T-helper 17 cell (primary cell): Measurements from ENCODE around the gene TTYH2. TPM values are rescaled to one million over a fixed set of nuclear protein-coding genes. Genes with fewer than 3 reads are reported as not detected.
A peak's percentile ranks its signal among the peaks of the same experiment; 100 is the strongest.

Source experiments
- ATAC-seq: fragments of 150-1000 bp; cut with Tn5 transposase; 2 replicates; pipeline ENCODE4 v1.10.0; 2021; ENCODE audit warnings: mild to moderate bottlenecking, moderate library complexity
- DNase-seq, 3 donors: peaks; one replicate each; pipeline versions ENCODE4 v3.0.0 to v3.0.0-alpha.2; 2020 to 2021
- H3K9me3 ChIP-seq: one replicate; pipeline ENCODE4 v1.7.0; 2013; ENCODE audit warnings: low read length, mild to moderate bottlenecking; ENCODE audit not compliant: control insufficient read depth, poor library complexity, severe bottlenecking
- H3K27ac Mint-ChIP-seq: one replicate; pipeline ENCODE4 v1.8.0; 2022; ENCODE audit warnings: mild to moderate bottlenecking, moderate library complexity, mixed read lengths
- H3K27me3 Mint-ChIP-seq: one replicate; pipeline ENCODE4 v1.8.0; 2022; ENCODE audit warnings: mixed read lengths
- H3K36me3 Mint-ChIP-seq: one replicate; pipeline ENCODE4 v1.8.0; 2022; ENCODE audit warnings: low read depth, mixed read lengths
- H3K4me1 Mint-ChIP-seq: one replicate; pipeline ENCODE4 v1.8.0; 2022; ENCODE audit warnings: mild to moderate bottlenecking, mixed read lengths
- H3K4me3 Mint-ChIP-seq: one replicate; pipeline ENCODE4 v1.8.0; 2022; ENCODE audit warnings: mild to moderate bottlenecking, moderate library complexity, mixed read lengths
- total RNA-seq, 4 donors: library from RNA in 2 of 4; stranded (reverse) in 2 of 4; gene quantifications; one replicate each; pipeline ENCODE4 v1.2.3 and lab custom pipeline; 2022 to 2026

TTYH2 gene
- total RNA-seq, 2 donors from 2014 or later, result 19.8 to 23.2 TPM

- no peak overlapping the region for H3K4me3 Mint-ChIP-seq
- no peaks in the 10 kb centered on the region for H3K27me3 Mint-ChIP-seq
- no peak for ATAC-seq
- H3K27ac Mint-ChIP-seq, result no peak overlapping the region
- peaks cover 16% of the 10 kb centered on the region for H3K4me1 Mint-ChIP-seq
- peaks cover 18% of the 10 kb centered on the region for H3K36me3 Mint-ChIP-seq
- H3K9me3 ChIP-seq, result no peaks in the 10 kb centered on the region
- no peak for DNase-seq
These were observed 10.5 kb downstream of the TTYH2 start for GRCh38 chr17:74223901-74224300.

- Mint-ChIP-seq H3K27ac (peak overlapping the region; percentile 53), H3K4me3 (no peak overlapping the region), H3K36me3 (peaks cover 14% of the 10 kb centered on the region), H3K4me1 (peaks cover 16% of the 10 kb centered on the region), H3K27me3 (no peaks in the 10 kb centered on the region)
- H3K9me3 ChIP-seq, result no peaks in the 10 kb centered on the region
- ATAC-seq (no peak), DNase-seq (no peak)
These were observed 11.8 kb downstream of the TTYH2 start for GRCh38 chr17:74224959-74225725.

- no peak overlapping the region for H3K4me3 Mint-ChIP-seq
- DNase-seq, result no peak
- peaks cover 14% of the 10 kb centered on the region for H3K36me3 Mint-ChIP-seq
- peak overlapping the region; percentile 32 for H3K27ac Mint-ChIP-seq
- peaks cover 16% of the 10 kb centered on the region for H3K4me1 Mint-ChIP-seq
- H3K9me3 ChIP-seq, result no peaks in the 10 kb centered on the region
- no peak for ATAC-seq
- no peaks in the 10 kb centered on the region for H3K27me3 Mint-ChIP-seq
These were observed 12.9 kb downstream of the TTYH2 start for GRCh38 chr17:74226252-74226651.

GRCh38 chr17:74227271-74228080 lies 14.1 kb downstream of the TTYH2 start:
- Mint-ChIP-seq H3K36me3 (peaks cover 14% of the 10 kb centered on the region), H3K4me3 (no peak overlapping the region), H3K4me1 (peaks cover 16% of the 10 kb centered on the region), H3K27me3 (no peaks in the 10 kb centered on the region), H3K27ac (no peak overlapping the region)
- no peaks in the 10 kb centered on the region for H3K9me3 ChIP-seq
- DNase-seq (no peak), ATAC-seq (no peak)

GRCh38 chr17:74228306-74228978 lies 15.1 kb downstream of the TTYH2 start:
- DNase-seq (no peak), ATAC-seq (no peak)
- no peak overlapping the region for H3K27ac Mint-ChIP-seq
- no peaks in the 10 kb centered on the region for H3K9me3 ChIP-seq
- no peaks in the 10 kb centered on the region for H3K27me3 Mint-ChIP-seq
- H3K36me3 Mint-ChIP-seq, result peaks cover 17% of the 10 kb centered on the region
- H3K4me1 Mint-ChIP-seq, result peaks cover 19% of the 10 kb centered on the region
- no peak overlapping the region for H3K4me3 Mint-ChIP-seq

- no peak for ATAC-seq
- peaks cover 15% of the 10 kb centered on the region for H3K36me3 Mint-ChIP-seq
- H3K9me3 ChIP-seq, result no peaks in the 10 kb centered on the region
- H3K27me3 Mint-ChIP-seq, result no peaks in the 10 kb centered on the region
- DNase-seq, result no peak
- no peak overlapping the region for H3K27ac Mint-ChIP-seq
- H3K4me3 Mint-ChIP-seq, result no peak overlapping the region
- H3K4me1 Mint-ChIP-seq, result peaks cover 10% of the 10 kb centered on the region
These were observed 17.5 kb downstream of the TTYH2 start for GRCh38 chr17:74230896-74231295.

- Mint-ChIP-seq H3K4me1 (peaks cover 6% of the 10 kb centered on the region), H3K36me3 (peaks cover 10% of the 10 kb centered on the region), H3K27ac (no peak overlapping the region), H3K27me3 (no peaks in the 10 kb centered on the region), H3K4me3 (no peak overlapping the region)
- ATAC-seq, result no peak
- no peaks in the 10 kb centered on the region for H3K9me3 ChIP-seq
- DNase-seq, result no peak
These were observed 18.8 kb downstream of the TTYH2 start for GRCh38 chr17:74231928-74232907.

GRCh38 chr17:74233937-74234336 lies 20.6 kb downstream of the TTYH2 start:
- DNase-seq (no peak), ATAC-seq (no peak)
- H3K4me1 Mint-ChIP-seq, result peaks cover 3% of the 10 kb centered on the region
- peak overlapping the region; percentile 60 for H3K27ac Mint-ChIP-seq
- no peak overlapping the region for H3K4me3 Mint-ChIP-seq
- H3K36me3 Mint-ChIP-seq, result peaks cover 4% of the 10 kb centered on the region
- no peaks in the 10 kb centered on the region for H3K27me3 Mint-ChIP-seq
- H3K9me3 ChIP-seq, result no peaks in the 10 kb centered on the region

GRCh38 chr17:74234486-74234885 lies 21.1 kb downstream of the TTYH2 start:
- ATAC-seq, result no peak
- Mint-ChIP-seq H3K27me3 (no peaks in the 10 kb centered on the region), H3K27ac (peak overlapping the region; percentile 60), H3K4me1 (peaks cover 3% of the 10 kb centered on the region), H3K4me3 (no peak overlapping the region), H3K36me3 (peaks cover 4% of the 10 kb centered on the region)
- no peak for DNase-seq
- no peaks in the 10 kb centered on the region for H3K9me3 ChIP-seq

- Mint-ChIP-seq H3K4me3 (peak overlapping the region; percentile 71), H3K4me1 (peaks cover 3% of the 10 kb centered on the region), H3K36me3 (peaks cover 6% of the 10 kb centered on the region), H3K27ac (peak overlapping the region; percentile 21), H3K27me3 (no peaks in the 10 kb centered on the region)
- no peak for DNase-seq
- H3K9me3 ChIP-seq, result no peaks in the 10 kb centered on the region
- ATAC-seq, result peak; percentile 39
These were observed 21.7 kb downstream of the TTYH2 start for GRCh38 chr17:74235040-74235581.

- no peaks in the 10 kb centered on the region for H3K9me3 ChIP-seq
- Mint-ChIP-seq H3K4me1 (peaks cover 3% of the 10 kb centered on the region), H3K36me3 (peaks cover 6% of the 10 kb centered on the region), H3K4me3 (no peak overlapping the region), H3K27ac (no peak overlapping the region), H3K27me3 (no peaks in the 10 kb centered on the region)
- DNase-seq (no peak), ATAC-seq (no peak)
These were observed 22.6 kb downstream of the TTYH2 start for GRCh38 chr17:74235911-74236371.

GRCh38 chr17:74237321-74237720 lies 23.9 kb downstream of the TTYH2 start:
- Mint-ChIP-seq H3K4me3 (no peak overlapping the region), H3K4me1 (peaks cover 6% of the 10 kb centered on the region), H3K27ac (no peak overlapping the region), H3K36me3 (peaks cover 6% of the 10 kb centered on the region), H3K27me3 (no peaks in the 10 kb centered on the region)
- ATAC-seq, result no peak
- no peaks in the 10 kb centered on the region for H3K9me3 ChIP-seq
- DNase-seq, result no peak
